Progenitor cell of endocrine pancreas (in vitro differentiated cells): ENCODE results near the gene CNIH1. TPM values are rescaled to one million over a fixed set of nuclear protein-coding genes. Genes with fewer than 3 reads are reported as not detected.
"Not testable (repeated sequence)": the region's sequence is repeated elsewhere in the genome, so short reads cannot be mapped to it uniquely, and the experiment has no call there.

Experiments used
- DNase-seq: peaks from one replicate; pipeline ENCODE4 v3.0.0; 2021; ENCODE audit warnings: low spot score; ENCODE audit not compliant: unreplicated experiment
- H3K27ac Mint-ChIP-seq: 2 replicates; pipeline ENCODE4 v1.8.0; 2021; ENCODE audit warnings: mild to moderate bottlenecking, moderate library complexity, mixed read lengths
- H3K27me3 Mint-ChIP-seq: 2 replicates; pipeline ENCODE4 v1.8.0; 2021; ENCODE audit warnings: mixed read lengths
- H3K36me3 Mint-ChIP-seq: 2 replicates; pipeline ENCODE4 v1.8.0; 2022; ENCODE audit warnings: mixed read lengths; ENCODE audit not compliant: insufficient read depth
- H3K4me1 Mint-ChIP-seq: 2 replicates; pipeline ENCODE4 v1.8.0; 2021; ENCODE audit warnings: low read depth, mixed read lengths
- H3K4me3 Mint-ChIP-seq: 2 replicates; pipeline ENCODE4 v1.8.0; 2021; ENCODE audit warnings: low read depth, mild to moderate bottlenecking, moderate library complexity, mixed read lengths
- H3K9me3 Mint-ChIP-seq: 2 replicates; pipeline ENCODE4 v1.8.0; 2021; ENCODE audit warnings: low read depth, mixed read lengths
- CTCF ChIP-seq: fragments of 200-600 bp; sonication (generic); IDR thresholded peaks from one replicate; pipeline ENCODE4 v1.5.0; 2021; ENCODE audit warnings: antibody characterized with exemption, mild to moderate bottlenecking; ENCODE audit not compliant: unreplicated experiment
- total RNA-seq: library from RNA; stranded (reverse); gene quantifications from 2 replicates; pipeline ENCODE4 v1.2.1, GENCODE V29; 2021

Gene CNIH1
- total RNA-seq, 1 donor from 2014 or later, result 106 TPM

GRCh38 chr14:54396183-54396492 is 45.0 kb downstream of the CNIH1 start:
- no peaks in the 10 kb centered on the region for H3K36me3 Mint-ChIP-seq
- TF ChIP-seq CTCF, result no peak
- peak overlapping the region; percentile 83 for H3K4me3 Mint-ChIP-seq
- DNase-seq, result no peak
- H3K9me3 Mint-ChIP-seq, result no peaks in the 10 kb centered on the region
- peaks cover 2% of the 10 kb centered on the region for H3K27me3 Mint-ChIP-seq
- peaks cover 7% of the 10 kb centered on the region for H3K4me1 Mint-ChIP-seq
- H3K27ac Mint-ChIP-seq, result no peak overlapping the region

GRCh38 chr14:54395716-54396115 is 45.5 kb downstream of the CNIH1 start:
- peaks cover 7% of the 10 kb centered on the region for H3K4me1 Mint-ChIP-seq
- H3K9me3 Mint-ChIP-seq, result no peaks in the 10 kb centered on the region
- no peaks in the 10 kb centered on the region for H3K36me3 Mint-ChIP-seq
- H3K27ac Mint-ChIP-seq, result no peak overlapping the region
- peaks cover 2% of the 10 kb centered on the region for H3K27me3 Mint-ChIP-seq
- no peak for TF ChIP-seq CTCF
- no peak for DNase-seq
- peak overlapping the region; percentile 16 for H3K4me3 Mint-ChIP-seq

GRCh38 chr14:54395284-54395683 is 45.9 kb downstream of the CNIH1 start:
- Mint-ChIP-seq H3K4me1 (peaks cover 7% of the 10 kb centered on the region), H3K36me3 (no peaks in the 10 kb centered on the region), H3K27ac (no peak overlapping the region), H3K4me3 (peak overlapping the region; percentile 16), H3K27me3 (peaks cover 2% of the 10 kb centered on the region), H3K9me3 (no peaks in the 10 kb centered on the region)
- no peak for TF ChIP-seq CTCF
- DNase-seq, result no peak

DNA sequence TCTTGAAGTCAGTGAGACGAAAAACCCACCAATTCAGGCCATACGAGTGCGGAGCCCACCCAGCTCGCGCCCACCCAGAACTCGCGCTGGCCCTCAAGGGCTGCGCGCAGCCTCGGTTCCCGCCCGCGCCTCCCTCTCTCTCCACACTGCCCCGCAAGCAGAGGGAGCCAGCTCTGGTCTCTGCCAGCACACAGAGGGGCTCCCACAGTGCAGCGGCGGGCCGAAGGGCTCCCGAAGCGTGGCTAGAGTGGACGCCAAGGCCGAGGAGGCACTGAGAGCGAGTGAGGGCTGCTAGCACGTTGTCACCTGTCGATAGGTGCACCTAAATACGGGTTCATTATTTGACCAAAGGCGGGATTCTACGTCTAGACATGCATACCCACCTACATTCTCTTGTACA is 46.6 kb downstream of the CNIH1 start:
- Mint-ChIP-seq H3K9me3 (no peaks in the 10 kb centered on the region), H3K4me3 (no peak overlapping the region), H3K36me3 (no peaks in the 10 kb centered on the region), H3K27me3 (peaks cover 2% of the 10 kb centered on the region), H3K27ac (no peak overlapping the region), H3K4me1 (peaks cover 7% of the 10 kb centered on the region)
- no peak for DNase-seq
- no peak for TF ChIP-seq CTCF

DNA sequence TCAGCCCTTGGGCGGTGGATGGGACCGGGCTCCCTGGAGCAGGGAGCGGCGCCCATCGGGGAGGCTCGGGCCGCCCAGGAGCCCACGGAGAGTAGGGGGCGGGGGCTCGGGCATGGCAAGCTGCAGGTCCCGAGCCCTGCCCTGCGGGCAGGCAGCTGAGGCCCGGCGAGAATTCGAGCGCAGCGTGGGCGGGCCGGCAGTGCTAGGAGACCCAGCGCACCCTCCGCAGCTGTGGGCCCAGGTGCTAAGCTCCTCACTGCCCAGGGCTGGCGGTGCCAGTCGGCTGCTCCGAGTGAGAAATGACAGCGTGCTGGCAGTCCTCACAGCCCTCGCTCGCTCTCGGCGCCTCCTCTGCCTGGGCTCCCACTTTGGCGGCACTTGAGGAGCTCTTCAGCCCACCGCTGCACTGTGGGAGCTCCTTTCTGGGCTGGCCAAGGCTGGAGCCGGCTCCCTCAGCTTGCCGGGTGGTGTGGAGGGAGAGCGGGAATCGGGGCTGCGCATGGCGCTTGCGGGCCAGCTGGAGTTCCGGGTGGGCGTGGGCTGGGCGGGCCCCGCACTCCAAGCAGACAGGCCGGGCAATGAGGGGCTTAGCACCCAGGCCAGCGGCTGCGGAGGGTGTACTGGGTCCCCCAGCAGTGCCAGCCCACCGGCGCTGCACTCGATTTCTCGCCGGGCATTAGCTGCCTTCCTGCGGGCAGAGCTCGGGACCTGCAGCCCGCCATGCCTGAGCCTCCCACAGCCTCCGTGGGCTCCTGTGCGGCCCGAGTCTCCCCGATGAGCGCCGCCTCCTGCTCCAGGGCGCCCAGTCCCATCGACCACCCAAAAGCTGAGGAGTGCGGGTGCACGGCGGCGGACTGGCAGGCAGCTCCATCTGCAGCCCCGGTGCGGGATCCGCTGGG is 47.9 kb downstream of the CNIH1 start:
- H3K4me1 Mint-ChIP-seq, result peaks cover 10% of the 10 kb centered on the region
- H3K9me3 Mint-ChIP-seq, H3K36me3 Mint-ChIP-seq, H3K27ac Mint-ChIP-seq, H3K27me3 Mint-ChIP-seq, H3K4me3 Mint-ChIP-seq, DNase-seq: not testable (repeated sequence)
